Right atrium auricular region (tissue), 2 donors: ENCODE measurements around the gene SP1. TPM values are rescaled to one million over a fixed set of nuclear protein-coding genes. Genes with fewer than 3 reads are reported as not detected.

Experiments used
- DNase-seq: peaks from one replicate; pipeline ENCODE4 v3.0.0-alpha.2; 2019; ENCODE audit warnings: low spot score
- H3K27ac ChIP-seq, 2 donors: fragments of 200-600 bp; sonication (generic); 1 replicate in 1 of 2; 2 replicates in 1 of 2; pipeline ENCODE4 v1.5.1; 2016 to 2019
- H3K27me3 ChIP-seq, 2 donors: fragments of 200-600 bp; sonication (generic); one replicate each; pipeline versions ENCODE4 v1.5.1 to v1.6.0; 2017 to 2019
- H3K36me3 ChIP-seq: fragments of 200-600 bp; sonication (generic); one replicate; pipeline ENCODE4 v1.5.1; 2016
- H3K4me1 ChIP-seq, 2 donors: fragments of 200-600 bp; sonication (generic); one replicate each; pipeline versions ENCODE4 v1.5.1 to v1.6.0; 2017 to 2019
- H3K4me3 ChIP-seq, 2 donors: fragments of 200-600 bp; sonication (generic); 1 replicate in 1 of 2; 2 replicates in 1 of 2; pipeline ENCODE4 v1.5.1; 2017 to 2019; ENCODE audit warnings: mild to moderate bottlenecking in 1 of 2, moderate library complexity in 1 of 2
- H3K9me3 ChIP-seq, 2 donors: fragments of 200-600 bp; sonication (generic); one replicate each; pipeline ENCODE4 v1.5.1; 2019
- total RNA-seq, 2 donors: library from RNA; depleted of rRNA; stranded (reverse); fragments of >200 nt; gene quantifications; one replicate each; pipeline ENCODE4 v1.1.0, GENCODE V29; 2016
- TF ChIP-seq, protein P1 (sequence below), 2 donors: fragments of 200-600 bp; sonication (generic); IDR thresholded peaks; one replicate each; pipeline ENCODE4 v1.5.1; 2019; ENCODE audit warnings: antibody characterized with exemption in 2 of 2

SP1 gene
- total RNA-seq, 2 donors from 2014 or later: 21.2 to 36.6 TPM

GRCh38 chr12:53334822-53335221 lies 45.2 kb upstream of the SP1 start:
- Histone ChIP-seq H3K4me1 (no peaks in the 10 kb centered on the region), H3K9me3 (no peaks in the 10 kb centered on the region), H3K27me3 (no peaks in the 10 kb centered on the region), H3K27ac (no peak overlapping the region), H3K36me3 (no peaks in the 10 kb centered on the region), H3K4me3 (no peak overlapping the region)
- DNase-seq: no peak
- TF ChIP-seq, protein P1, sequence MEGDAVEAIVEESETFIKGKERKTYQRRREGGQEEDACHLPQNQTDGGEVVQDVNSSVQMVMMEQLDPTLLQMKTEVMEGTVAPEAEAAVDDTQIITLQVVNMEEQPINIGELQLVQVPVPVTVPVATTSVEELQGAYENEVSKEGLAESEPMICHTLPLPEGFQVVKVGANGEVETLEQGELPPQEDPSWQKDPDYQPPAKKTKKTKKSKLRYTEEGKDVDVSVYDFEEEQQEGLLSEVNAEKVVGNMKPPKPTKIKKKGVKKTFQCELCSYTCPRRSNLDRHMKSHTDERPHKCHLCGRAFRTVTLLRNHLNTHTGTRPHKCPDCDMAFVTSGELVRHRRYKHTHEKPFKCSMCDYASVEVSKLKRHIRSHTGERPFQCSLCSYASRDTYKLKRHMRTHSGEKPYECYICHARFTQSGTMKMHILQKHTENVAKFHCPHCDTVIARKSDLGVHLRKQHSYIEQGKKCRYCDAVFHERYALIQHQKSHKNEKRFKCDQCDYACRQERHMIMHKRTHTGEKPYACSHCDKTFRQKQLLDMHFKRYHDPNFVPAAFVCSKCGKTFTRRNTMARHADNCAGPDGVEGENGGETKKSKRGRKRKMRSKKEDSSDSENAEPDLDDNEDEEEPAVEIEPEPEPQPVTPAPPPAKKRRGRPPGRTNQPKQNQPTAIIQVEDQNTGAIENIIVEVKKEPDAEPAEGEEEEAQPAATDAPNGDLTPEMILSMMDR (IDR thresholded peaks at IDR 0.05): no peak

DNA sequence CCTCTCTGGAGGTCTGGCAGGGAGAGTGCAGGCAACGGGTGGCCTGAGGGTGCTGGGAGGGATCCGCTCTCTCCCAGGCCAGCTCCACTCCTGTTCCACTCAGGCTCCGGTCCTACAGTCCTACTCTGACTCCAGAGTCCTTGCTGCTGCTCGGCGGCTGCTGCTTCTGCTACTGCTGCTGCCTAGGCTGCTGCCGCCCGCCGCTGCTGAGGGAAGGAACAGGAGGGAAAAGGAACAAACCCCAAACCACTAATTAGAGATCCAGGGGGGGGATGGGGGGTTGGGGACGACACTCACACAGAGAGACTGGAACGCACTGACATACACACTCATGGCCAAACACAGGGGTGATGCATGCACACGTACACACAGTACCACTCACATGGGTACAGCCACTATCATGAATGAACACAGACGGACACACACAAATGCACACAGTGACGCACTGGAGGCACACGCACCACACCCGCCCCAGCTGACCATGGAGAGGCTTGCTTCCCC lies 43.7 kb upstream of the SP1 start, which contains the start of gene SP7:
TSS of gene SP7 (minus strand) at position 174 of the 501 bp plus-strand sequence. CDS start 708 bp downstream, outside the sequence.
- TF ChIP-seq, protein P1 (IDR thresholded peaks at IDR 0.05): no peak
- Histone ChIP-seq H3K9me3 (no peaks in the 10 kb centered on the region), H3K4me3 (no peak within 1 kb of the TSS), H3K27me3 (no peaks in the 10 kb centered on the region), H3K36me3 (no peaks in the 10 kb centered on the region), H3K4me1 (no peaks in the 10 kb centered on the region), H3K27ac (no peak within 1 kb of the TSS)
- DNase-seq: no peak

DNA sequence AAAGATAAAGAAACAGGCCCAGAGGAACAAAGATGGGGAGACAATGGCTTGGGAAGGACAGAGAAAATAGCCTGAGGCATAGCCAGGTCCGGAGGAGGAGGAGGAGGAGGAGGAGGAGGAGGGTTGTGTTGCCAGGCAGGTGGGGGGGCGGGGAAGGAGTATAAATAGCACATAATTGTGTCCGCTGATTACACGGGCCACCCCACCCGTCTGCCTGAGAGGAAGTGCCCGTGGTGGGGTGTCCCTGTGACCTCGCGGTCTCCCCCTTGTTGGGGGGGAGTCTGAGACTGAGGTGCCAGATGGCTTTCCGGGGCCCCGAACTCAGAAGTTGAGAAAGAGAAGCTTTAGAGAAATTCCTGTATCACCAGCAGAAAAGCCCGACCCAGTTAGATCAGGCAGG lies 42.0 kb upstream of the SP1 start:
- Histone ChIP-seq H3K27me3 (no peaks in the 10 kb centered on the region), H3K4me1 (no peaks in the 10 kb centered on the region), H3K9me3 (no peaks in the 10 kb centered on the region), H3K36me3 (no peaks in the 10 kb centered on the region), H3K4me3 (no peak overlapping the region), H3K27ac (no peak overlapping the region)
- TF ChIP-seq, protein P1 (IDR thresholded peaks at IDR 0.05): no peak
- DNase-seq: no peak

- H3K27me3 ChIP-seq: no peaks in the 10 kb centered on the region
- no peak overlapping the region for H3K4me3 ChIP-seq
- H3K36me3 ChIP-seq: no peaks in the 10 kb centered on the region
- TF ChIP-seq, protein P1 (IDR thresholded peaks at IDR 0.05): no peak
- H3K9me3 ChIP-seq: no peaks in the 10 kb centered on the region
- no peaks in the 10 kb centered on the region for H3K4me1 ChIP-seq
- no peak overlapping the region for H3K27ac ChIP-seq
- DNase-seq: no peak
These were observed 41.1 kb upstream of the SP1 start for GRCh38 chr12:53338916-53339315.

- TF ChIP-seq, protein P1 (IDR thresholded peaks at IDR 0.05): no peak
- Histone ChIP-seq H3K9me3 (no peaks in the 10 kb centered on the region), H3K36me3 (no peaks in the 10 kb centered on the region), H3K4me1 (peaks cover 0 to 8% of the 10 kb centered on the region in 2 donors), H3K27me3 (no peaks in the 10 kb centered on the region), H3K27ac (no peak overlapping the region), H3K4me3 (no peak overlapping the region)
- DNase-seq: no peak
These were observed 39.6 kb upstream of the SP1 start for GRCh38 chr12:53340398-53340797.

GRCh38 chr12:53343449-53343848 lies 36.5 kb upstream of the SP1 start:
- Histone ChIP-seq H3K36me3 (no peaks in the 10 kb centered on the region), H3K4me3 (no peak overlapping the region), H3K9me3 (no peaks in the 10 kb centered on the region), H3K27ac (no peak overlapping the region), H3K27me3 (no peaks in the 10 kb centered on the region), H3K4me1 (peaks cover 0 to 16% of the 10 kb centered on the region in 2 donors)
- TF ChIP-seq, protein P1 (IDR thresholded peaks at IDR 0.05): no peak
- DNase-seq: no peak
